Measurements from ENCODE around the gene MYCBPAP. TPM values are rescaled to one million over a fixed set of nuclear protein-coding genes. Genes with fewer than 3 reads are reported as not detected.

Gene MYCBPAP
- total and polyA plus RNA-seq, 12 donors: 0.17 to 1.6 (median 0.59) TPM

DNA sequence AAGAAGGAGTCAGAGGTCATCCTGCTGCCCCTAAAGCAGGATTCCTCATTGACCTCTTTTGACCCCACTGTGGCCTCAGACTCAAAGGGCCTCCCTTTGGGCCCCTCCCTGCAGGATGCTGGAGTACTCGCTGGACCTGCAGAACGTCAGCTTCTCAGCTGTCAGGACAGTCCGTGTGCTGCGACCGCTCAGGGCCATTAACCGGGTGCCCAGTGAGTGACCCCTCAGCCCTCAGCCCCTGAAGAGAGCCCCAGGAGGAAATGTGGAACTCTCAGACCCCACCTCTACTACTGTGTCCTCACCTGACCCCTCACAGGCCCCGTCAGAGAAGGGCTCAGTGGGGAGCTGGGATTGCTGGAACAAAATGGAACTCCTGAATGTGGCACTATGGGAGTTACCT lies 61.4 kb downstream of the MYCBPAP start:
- intact Hi-C loops (cut with DNase I): loop anchor here in 1 of 10 donors (5.0 kb wide), 1 partner anchor 38 kb away; no protein-coding TSS in a partner anchor
- no peak for ATAC-seq
- Histone ChIP-seq H3K27ac (no peak overlapping the region), H3K9me3 (no peaks in the 10 kb centered on the region), H3K36me3 (no peaks in the 10 kb centered on the region), H3K27me3 (peaks cover 0 to 35% (median 23%) of the 10 kb centered on the region in 7 donors), H3K4me3 (no peak overlapping the region), H3K4me1 (peaks cover 0 to 12% (median 2%) of the 10 kb centered on the region in 9 donors)
- TF ChIP-seq CTCF (IDR thresholded peaks at IDR 0.05): no peak
- 59 to 80% methylated on average over 7 of the region's 7 CpGs for WGBS, 2 donors
- no peak for DNase-seq

DNA sequence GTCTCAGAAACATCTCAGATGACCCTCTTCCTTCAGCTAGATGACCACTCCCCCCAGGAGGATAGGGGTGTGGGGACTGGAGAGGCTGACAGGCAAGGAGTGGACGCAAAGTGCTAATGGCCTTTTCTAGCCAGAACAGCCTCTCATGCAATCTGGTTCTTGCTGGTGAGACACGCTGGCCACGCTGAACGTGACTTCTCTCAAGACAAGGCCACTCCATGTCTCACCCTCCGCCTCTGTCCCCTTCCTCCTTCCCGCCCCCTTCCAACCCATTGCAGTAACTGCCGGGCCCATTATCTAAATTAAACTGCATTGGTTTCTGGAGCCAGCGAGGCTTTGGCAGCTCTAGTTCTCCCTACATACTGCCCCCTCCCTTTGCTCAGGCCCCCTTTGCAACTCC lies 61.8 kb downstream of the MYCBPAP start:
- H3K36me3 ChIP-seq: no peaks in the 10 kb centered on the region
- H3K4me1 ChIP-seq: peaks cover 0 to 8% (median 0%) of the 10 kb centered on the region in 9 donors
- H3K4me3 ChIP-seq: no peak overlapping the region
- H3K9me3 ChIP-seq: no peaks in the 10 kb centered on the region
- no peak overlapping the region for H3K27ac ChIP-seq
- no peak for TF ChIP-seq CTCF (IDR thresholded peaks at IDR 0.05)
- DNase-seq (no peak), ATAC-seq (no peak)
- 87% methylated on average over 8 of the region's 8 CpGs for WGBS, 2 donors
- intact Hi-C loops (cut with DNase I): no loop called here
- peaks cover 0 to 31% (median 23%) of the 10 kb centered on the region in 7 donors for H3K27me3 ChIP-seq

DNA sequence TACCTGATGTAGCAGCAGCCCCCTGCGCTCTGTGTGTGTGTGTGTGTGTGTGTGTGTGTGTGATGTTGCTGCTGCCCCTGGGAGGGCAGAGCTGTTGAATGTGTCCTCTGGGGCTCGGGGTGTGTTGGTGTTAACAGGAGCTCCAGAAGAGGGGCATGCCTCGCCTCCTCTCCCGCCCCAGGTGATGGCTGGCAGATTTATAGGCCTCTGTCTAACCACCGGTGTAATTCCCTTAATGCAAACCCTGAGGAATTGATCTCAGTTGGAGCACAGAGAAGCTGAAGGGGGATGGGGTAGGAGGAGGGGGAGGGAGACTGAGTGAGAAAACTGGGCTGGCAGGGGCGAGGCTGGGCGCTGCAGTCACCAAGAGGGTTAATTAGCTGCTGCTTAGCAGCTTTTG lies 62.3 kb downstream of the MYCBPAP start:
- intact Hi-C loops (cut with DNase I): no loop called here
- no peaks in the 10 kb centered on the region for H3K36me3 ChIP-seq
- H3K27ac ChIP-seq: no peak overlapping the region
- no peak for ATAC-seq
- H3K27me3 ChIP-seq: peaks cover 0 to 26% (median 19%) of the 10 kb centered on the region in 7 donors
- no peak for DNase-seq
- H3K9me3 ChIP-seq: no peaks in the 10 kb centered on the region
- H3K4me3 ChIP-seq: no peak overlapping the region
- no peak for TF ChIP-seq CTCF (IDR thresholded peaks at IDR 0.05)
- H3K4me1 ChIP-seq: peaks cover 0 to 3% (median 0%) of the 10 kb centered on the region in 9 donors
- WGBS, 2 donors: 86 to 87% methylated on average over 7 of the region's 7 CpGs

DNA sequence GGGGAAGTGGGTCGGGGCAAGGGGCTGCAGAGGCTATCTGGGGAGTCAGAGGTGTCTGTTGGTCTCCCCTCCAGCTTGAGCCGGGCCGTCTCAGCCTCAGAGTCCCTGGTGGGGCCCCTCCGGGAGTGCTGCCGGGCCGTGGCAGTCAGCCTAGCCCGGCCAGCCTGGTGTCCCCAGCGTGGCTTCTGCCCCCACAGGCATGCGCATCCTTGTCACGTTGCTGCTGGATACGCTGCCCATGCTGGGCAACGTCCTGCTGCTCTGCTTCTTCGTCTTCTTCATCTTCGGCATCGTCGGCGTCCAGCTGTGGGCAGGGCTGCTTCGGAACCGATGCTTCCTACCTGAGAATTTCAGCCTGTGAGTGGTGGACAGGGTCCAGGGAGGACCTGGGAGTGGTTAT lies 63.4 kb downstream of the MYCBPAP start:
- Histone ChIP-seq H3K4me1 (no peaks in the 10 kb centered on the region), H3K27me3 (peaks cover 0 to 14% (median 9%) of the 10 kb centered on the region in 7 donors), H3K27ac (no peak overlapping the region), H3K36me3 (no peaks in the 10 kb centered on the region), H3K4me3 (no peak overlapping the region), H3K9me3 (no peaks in the 10 kb centered on the region)
- TF ChIP-seq CTCF (IDR thresholded peaks at IDR 0.05): no peak
- ATAC-seq (no peak), DNase-seq (no peak)
- 85 to 90% methylated on average over 19 of the region's 19 CpGs for WGBS, 2 donors
- intact Hi-C loops (cut with DNase I): no loop called here
